H9 (cell line): ENCODE data around the gene RAB33B. TPM values are rescaled to one million over a fixed set of nuclear protein-coding genes. Genes with fewer than 3 reads are reported as not detected.

ENCODE experiments used
- DNase-seq: peaks from one replicate; pipeline ENCODE4 v3.0.0-alpha.2; 2017
- H2AFZ ChIP-seq: one replicate; pipeline ENCODE4 v1.6.1; 2013; ENCODE audit warnings: mild to moderate bottlenecking, low read length, control low read depth, moderate library complexity
- H2AK5ac ChIP-seq: 2 replicates; pipeline ENCODE4 v1.6.1; 2013; ENCODE audit warnings: low read length, control low read depth, mixed read lengths; ENCODE audit not compliant: insufficient read length
- H2BK120ac ChIP-seq: one replicate; pipeline ENCODE4 v1.6.1; 2013; ENCODE audit warnings: low read depth, mild to moderate bottlenecking, low read length, control low read depth, inconsistent platforms; ENCODE audit not compliant: poor library complexity, severe bottlenecking
- H2BK12ac ChIP-seq: 2 replicates; pipeline ENCODE4 v1.6.1; 2013; ENCODE audit warnings: low read length, control low read depth, mixed read lengths, low read depth; ENCODE audit not compliant: insufficient read length
- H2BK15ac ChIP-seq: 2 replicates; pipeline ENCODE4 v1.6.1; 2013; ENCODE audit warnings: low read depth, low read length, control low read depth
- H2BK20ac ChIP-seq: one replicate; pipeline ENCODE4 v1.6.1; 2013; ENCODE audit warnings: low read depth, mild to moderate bottlenecking, low read length, control low read depth, inconsistent platforms; ENCODE audit not compliant: poor library complexity, severe bottlenecking
- H2BK5ac ChIP-seq: 2 replicates; pipeline ENCODE4 v1.6.1; 2013; ENCODE audit warnings: low read length, control low read depth, mixed read lengths; ENCODE audit not compliant: insufficient read length
- H3K14ac ChIP-seq: 2 replicates; pipeline ENCODE4 v1.6.1; 2013; ENCODE audit warnings: low read length, control low read depth; ENCODE audit not compliant: insufficient read depth
- H3K18ac ChIP-seq: 2 replicates; pipeline ENCODE4 v1.6.1; 2013; ENCODE audit warnings: low read depth, mild to moderate bottlenecking, mixed read lengths, low read length, control low read depth; ENCODE audit not compliant: insufficient read length
- H3K23ac ChIP-seq: 2 replicates; pipeline ENCODE4 v1.6.1; 2013; ENCODE audit warnings: low read length, control low read depth, mixed read lengths, low read depth; ENCODE audit not compliant: insufficient read length
- H3K23me2 ChIP-seq: 2 replicates; pipeline ENCODE4 v1.6.1; 2013; ENCODE audit warnings: low read depth, mild to moderate bottlenecking, mixed read lengths, low read length, control low read depth; ENCODE audit not compliant: insufficient read length, poor library complexity, severe bottlenecking
- H3K27ac ChIP-seq: 2 replicates; pipeline ENCODE4 v1.5.1; 2013; ENCODE audit warnings: low read length, control low read depth, mixed read lengths, low read depth; ENCODE audit not compliant: insufficient read length
- H3K27me3 ChIP-seq: 2 replicates; pipeline ENCODE4 v1.6.1; 2013; ENCODE audit warnings: low read length, control low read depth, inconsistent platforms; ENCODE audit not compliant: insufficient read depth
- H3K4ac ChIP-seq: 2 replicates; pipeline ENCODE4 v1.6.1; 2013; ENCODE audit warnings: low read depth, mild to moderate bottlenecking, control low read depth, inconsistent platforms, low read length, moderate library complexity
- H3K4me1 ChIP-seq: 2 replicates; pipeline ENCODE4 v1.6.1; 2013; ENCODE audit warnings: low read length, control low read depth, inconsistent platforms; ENCODE audit not compliant: insufficient read depth
- H3K4me2 ChIP-seq: 2 replicates; pipeline ENCODE4 v1.6.1; 2013; ENCODE audit warnings: low read length, control low read depth, mixed read lengths; ENCODE audit not compliant: insufficient read length, insufficient read depth
- H3K56ac ChIP-seq: 2 replicates; pipeline ENCODE4 v1.6.1; 2013; ENCODE audit warnings: low read depth, mild to moderate bottlenecking, mixed read lengths, low read length, control low read depth; ENCODE audit not compliant: insufficient read length
- H3K79me1 ChIP-seq: 2 replicates; pipeline ENCODE4 v1.6.1; 2013; ENCODE audit warnings: low read depth, mild to moderate bottlenecking, moderate library complexity, low read length, control low read depth, inconsistent platforms; ENCODE audit not compliant: insufficient read depth, poor library complexity, severe bottlenecking
- H3K79me2 ChIP-seq: 2 replicates; pipeline ENCODE4 v1.6.1; 2013; ENCODE audit warnings: low read length, control low read depth, inconsistent platforms; ENCODE audit not compliant: insufficient read depth
- H3K9ac ChIP-seq: 2 replicates; pipeline ENCODE4 v1.6.1; 2013; ENCODE audit warnings: low read length, control low read depth, mixed read lengths; ENCODE audit not compliant: insufficient read length; ENCODE audit errors: extremely low read depth
- H3K9me3 ChIP-seq: one replicate; pipeline ENCODE4 v1.6.1; 2013; ENCODE audit warnings: low read depth, low read length, inconsistent platforms; ENCODE audit not compliant: control insufficient read depth
- H3T11ph ChIP-seq: one replicate; pipeline ENCODE4 v1.6.1; 2013; ENCODE audit warnings: mild to moderate bottlenecking, low read length, control low read depth, inconsistent platforms
- H4K20me1 ChIP-seq: one replicate; pipeline ENCODE4 v1.6.1; 2013; ENCODE audit not compliant: control insufficient read depth, insufficient read length, insufficient read depth
- H4K5ac ChIP-seq: 2 replicates; pipeline ENCODE4 v1.6.1; 2013; ENCODE audit warnings: low read depth, mild to moderate bottlenecking, mixed read lengths, low read length, control low read depth; ENCODE audit not compliant: insufficient read length
- H4K8ac ChIP-seq: replicated peaks from 2 replicates; pipeline ENCODE4 v1.6.1; 2013; ENCODE audit warnings: low read length, control low read depth, mixed read lengths, low read depth; ENCODE audit not compliant: insufficient read length
- H4K91ac ChIP-seq: 2 replicates; pipeline ENCODE4 v1.6.1; 2013; ENCODE audit warnings: low read depth, mild to moderate bottlenecking, moderate library complexity, mixed read lengths, low read length, control low read depth; ENCODE audit not compliant: insufficient read length
- H3K27ac Mint-ChIP-seq, 3 experiments: 2 replicates in 2 of 3; 3 replicates in 1 of 3; pipeline ENCODE4 v1.8.0; 2020 to 2021; ENCODE audit warnings: mixed read lengths in 3 of 3, mild to moderate bottlenecking in 1 of 3, moderate library complexity in 1 of 3
- H3K27me3 Mint-ChIP-seq: 2 replicates; pipeline ENCODE4 v1.8.0; 2021; ENCODE audit warnings: low read depth, mild to moderate bottlenecking, moderate library complexity, mixed read lengths
- H3K36me3 Mint-ChIP-seq, 3 experiments: 2 replicates in 2 of 3; 3 replicates in 1 of 3; pipeline ENCODE4 v1.8.0; 2020 to 2021; ENCODE audit warnings: low read depth in 3 of 3, mixed read lengths in 3 of 3; ENCODE audit not compliant: insufficient read depth in 1 of 3
- H3K4me1 Mint-ChIP-seq, 2 experiments: 2 replicates each; pipeline ENCODE4 v1.8.0; 2020; ENCODE audit warnings: mixed read lengths in 2 of 2
- H3K4me3 Mint-ChIP-seq, 2 experiments: 2 replicates in 1 of 2; 3 replicates in 1 of 2; pipeline ENCODE4 v1.8.0; 2020 to 2021; ENCODE audit warnings: mild to moderate bottlenecking in 2 of 2, mixed read lengths in 2 of 2, moderate library complexity in 1 of 2
- H3K9me3 Mint-ChIP-seq, 2 experiments: 2 replicates in 1 of 2; 3 replicates in 1 of 2; pipeline ENCODE4 v1.8.0; 2020; ENCODE audit warnings: mild to moderate bottlenecking in 2 of 2, mixed read lengths in 2 of 2, moderate library complexity in 1 of 2
- CTCF ChIP-seq: fragments of 200-600 bp; sonication (generic); conservative IDR thresholded peaks from 3 replicates; pipeline ENCODE4 v1.8.0; 2021; ENCODE audit warnings: antibody characterized with exemption, mild to moderate bottlenecking
- total RNA-seq: library from RNA; stranded (reverse); gene quantifications from 2 replicates; pipeline ENCODE4 v1.2.1, GENCODE V29; 2021

Gene RAB33B
- total RNA-seq, 1 experiment from 2014 or later: 7.7 TPM

GRCh38 chr4:139503622-139504166 lies 49.8 kb downstream of the RAB33B start:
- no peak for TF ChIP-seq CTCF

More at GRCh38 chr4:139503622-139504166, 49.8 kb downstream of the RAB33B start:
- no peaks in the 10 kb centered on the region for H3K36me3 Mint-ChIP-seq
- H3T11ph ChIP-seq: no peak overlapping the region
- no peaks in the 10 kb centered on the region for H3K9me3 Mint-ChIP-seq
- H3K9me3 ChIP-seq: no peaks in the 10 kb centered on the region
- H3K56ac ChIP-seq: no peak overlapping the region
- no peak overlapping the region for H4K91ac ChIP-seq
- H3K18ac ChIP-seq: no peak overlapping the region
- H3K4me2 ChIP-seq: no peak overlapping the region
- no peak overlapping the region for H3K9ac ChIP-seq
- no peak overlapping the region for H2AFZ ChIP-seq
- H2AK5ac ChIP-seq: no peak overlapping the region
- no peak overlapping the region for H4K5ac ChIP-seq
- no peak overlapping the region for H2BK15ac ChIP-seq
- no peak overlapping the region for H2BK20ac ChIP-seq
- H3K27ac Mint-ChIP-seq: no peak overlapping the region
- no peaks in the 10 kb centered on the region; the same call in 1 of the 2 replicates for H3K4me1 ChIP-seq
- H3K4me1 Mint-ChIP-seq: peaks cover 18 to 22% of the 10 kb centered on the region in 2 experiments
- H3K23me2 ChIP-seq: peaks cover 3% of the 10 kb centered on the region
- H3K27ac ChIP-seq: no peak overlapping the region
- no peak overlapping the region for H3K23ac ChIP-seq
- no peak for DNase-seq
- no peak overlapping the region for H4K8ac ChIP-seq
- H3K79me2 ChIP-seq: no peaks in the 10 kb centered on the region
- no peaks in the 10 kb centered on the region for H3K27me3 ChIP-seq
- no peaks in the 10 kb centered on the region for H3K79me1 ChIP-seq
- H3K4ac ChIP-seq: no peak overlapping the region
- H2BK120ac ChIP-seq: no peak overlapping the region
- no peak overlapping the region for H2BK5ac ChIP-seq
- H2BK12ac ChIP-seq: no peak overlapping the region
- no peak overlapping the region for H3K4me3 Mint-ChIP-seq
- H4K20me1 ChIP-seq: no peaks in the 10 kb centered on the region
- peaks cover 1% of the 10 kb centered on the region for H3K27me3 Mint-ChIP-seq
- H3K14ac ChIP-seq: no peak overlapping the region
